Activated CD8-positive, alpha-beta memory T cell treated with anti-CD3 and anti-CD28 coated beads for 48 hours (primary cell): ENCODE data around the gene CIAPIN1.

Experiments
- DNase-seq, 3 experiments: peaks; one replicate each; pipeline ENCODE4 v3.0.0-alpha.2; 2020; ENCODE audit warnings: low read depth in 2 of 3, low spot score in 2 of 3

The CIAPIN1 gene

DNA sequence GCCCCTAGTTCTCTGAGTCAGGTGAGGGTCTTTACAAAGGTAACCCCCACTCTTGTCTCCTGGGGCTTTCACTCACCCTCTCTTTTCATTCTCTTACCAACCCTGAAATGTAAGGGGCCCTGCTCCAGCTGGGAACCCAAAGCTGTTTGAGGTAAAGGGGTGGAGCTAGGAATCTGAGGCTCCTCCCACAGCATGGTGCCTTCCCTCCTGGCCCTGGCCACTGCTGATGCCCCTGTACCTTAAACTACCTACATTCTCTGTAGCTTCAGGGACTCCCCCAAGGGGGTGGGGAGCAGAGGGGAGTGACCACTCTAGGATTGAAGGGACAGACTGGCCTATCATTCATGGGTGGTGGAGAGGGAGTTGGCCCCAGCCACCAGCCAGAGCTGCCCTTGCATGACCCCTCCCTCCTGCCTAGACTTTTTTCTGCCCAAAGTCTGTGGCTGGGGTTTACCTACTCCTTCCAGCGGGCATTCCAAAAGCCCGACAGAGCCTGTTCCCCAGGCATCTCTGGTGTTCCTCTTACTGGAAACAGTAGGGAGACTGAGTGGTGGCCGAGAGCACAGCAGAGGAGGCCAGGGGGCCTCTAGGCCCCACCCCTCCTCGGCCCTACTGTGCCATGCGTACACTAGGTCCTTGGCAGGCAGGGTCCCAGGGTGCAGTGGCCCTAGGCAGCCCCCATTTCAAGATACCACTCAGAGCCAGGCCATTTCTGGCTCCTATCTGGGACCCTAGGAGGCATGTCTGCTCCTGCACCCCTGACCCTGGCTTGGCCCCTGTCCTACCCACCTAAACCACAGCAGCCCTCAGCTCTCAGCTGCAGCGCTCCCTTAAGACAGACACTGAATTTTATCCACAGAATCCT is 29.6 kb upstream of the CIAPIN1 start:
- no peak for DNase-seq

DNA sequence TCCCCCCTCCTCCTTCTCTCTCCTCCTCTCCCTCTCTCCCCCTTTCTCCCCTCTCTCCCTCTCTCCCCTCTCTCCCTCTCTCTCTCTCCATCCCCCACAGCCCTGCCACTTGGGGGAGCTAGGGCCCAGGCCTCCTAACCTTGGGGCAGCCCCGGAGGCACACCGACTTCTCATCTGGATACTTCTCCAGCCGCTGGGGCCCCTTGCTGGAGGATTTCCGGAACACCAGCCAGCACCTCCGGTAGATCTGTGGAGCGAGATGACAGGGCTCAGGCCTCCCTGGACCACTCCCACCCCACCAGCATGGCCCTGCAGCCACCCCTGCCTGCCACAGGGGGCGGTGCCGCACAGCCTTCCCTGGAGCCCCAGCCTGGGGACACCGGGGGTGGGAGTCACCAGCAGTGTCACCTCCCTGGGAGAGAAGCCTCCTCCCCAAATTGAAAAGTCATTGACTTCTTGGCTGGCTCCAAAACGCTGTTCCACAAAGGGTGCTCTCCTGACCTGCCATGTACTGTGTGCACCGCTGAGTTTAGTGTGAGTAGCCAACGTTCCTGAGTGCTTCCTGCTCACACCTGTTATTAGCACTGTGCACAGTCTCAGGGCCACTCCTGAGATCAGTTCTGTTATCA is 28.6 kb upstream of the CIAPIN1 start:
- DNase-seq: peak; percentile 59 to 72 (median 67)

DNA sequence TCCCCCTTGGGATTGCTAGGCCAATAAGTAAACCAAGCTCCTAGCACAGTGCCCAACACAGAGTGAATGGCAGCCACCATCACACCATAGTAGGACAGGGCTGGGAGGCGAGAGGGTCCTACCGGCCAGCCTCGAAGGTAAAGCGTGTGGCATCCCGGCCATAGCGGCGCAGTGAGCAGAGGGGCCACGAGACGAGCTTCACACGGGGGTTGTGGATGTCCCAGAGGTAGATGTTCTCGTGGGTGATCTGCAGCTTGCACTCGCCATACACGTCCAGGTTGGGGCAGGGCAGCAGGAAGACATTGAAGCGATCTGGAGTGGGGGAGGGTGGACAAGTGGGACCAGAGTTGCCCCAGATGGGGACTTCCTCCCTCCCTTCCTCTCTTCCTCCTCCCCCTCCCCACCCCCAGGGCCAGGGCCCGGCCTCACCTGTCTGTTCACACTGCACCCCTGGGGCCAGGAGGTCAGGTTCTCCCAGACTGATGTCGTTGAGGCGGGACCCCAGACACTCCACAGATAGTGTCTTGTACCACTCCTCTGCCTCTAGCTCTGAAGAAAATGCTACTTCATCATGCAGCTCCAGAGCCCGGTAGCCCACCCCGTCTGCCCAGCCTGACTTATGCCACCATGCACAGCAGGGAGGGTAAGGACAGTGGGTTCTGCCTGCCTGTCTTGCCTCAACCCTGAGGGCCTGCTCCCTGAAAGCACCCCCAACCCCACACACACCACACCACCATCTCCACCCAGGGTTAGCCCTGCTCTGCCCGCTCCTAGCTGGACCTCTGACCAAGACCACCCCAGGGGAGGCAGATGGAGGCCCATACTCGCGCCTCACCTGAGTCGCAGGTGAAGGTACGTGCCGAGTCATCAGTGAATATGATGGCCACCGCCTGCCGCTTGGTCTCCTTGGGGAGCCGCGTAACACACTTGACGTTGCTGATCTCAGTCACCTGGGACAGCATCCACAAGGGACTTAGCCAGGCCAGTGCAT is 27.8 kb upstream of the CIAPIN1 start:
- no peak for DNase-seq

- DNase-seq: no peak
Observed at GRCh38 chr16:57473906-57474305, 26.7 kb upstream of the CIAPIN1 start.

GRCh38 chr16:57473176-57473840 is 26.1 kb upstream of the CIAPIN1 start:
- no peak for DNase-seq

- no peak for DNase-seq
Observed at GRCh38 chr16:57472665-57473060, 25.5 kb upstream of the CIAPIN1 start.

- DNase-seq: no peak
Observed at GRCh38 chr16:57471852-57472664, 24.9 kb upstream of the CIAPIN1 start.

DNA sequence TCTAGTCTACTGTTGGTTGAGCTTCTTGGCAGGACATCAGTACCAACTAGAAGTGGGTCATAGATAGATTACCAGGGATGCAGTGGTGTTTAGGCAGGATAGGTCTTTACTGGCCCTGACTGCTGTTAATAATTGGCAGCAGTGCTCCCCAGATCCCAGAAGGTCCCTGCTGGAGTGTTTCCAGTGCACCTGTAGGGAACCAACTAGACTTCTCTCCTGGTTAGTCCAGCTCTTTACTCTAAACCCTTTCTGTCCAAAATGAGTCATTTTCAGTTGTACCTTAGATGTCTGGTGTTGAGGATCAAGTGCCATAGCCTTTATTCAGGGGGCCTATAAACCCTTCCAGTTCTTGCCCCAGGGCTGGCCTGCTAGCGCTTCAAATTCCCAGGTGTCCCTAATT is 24.0 kb upstream of the CIAPIN1 start:
- no peak for DNase-seq

DNA sequence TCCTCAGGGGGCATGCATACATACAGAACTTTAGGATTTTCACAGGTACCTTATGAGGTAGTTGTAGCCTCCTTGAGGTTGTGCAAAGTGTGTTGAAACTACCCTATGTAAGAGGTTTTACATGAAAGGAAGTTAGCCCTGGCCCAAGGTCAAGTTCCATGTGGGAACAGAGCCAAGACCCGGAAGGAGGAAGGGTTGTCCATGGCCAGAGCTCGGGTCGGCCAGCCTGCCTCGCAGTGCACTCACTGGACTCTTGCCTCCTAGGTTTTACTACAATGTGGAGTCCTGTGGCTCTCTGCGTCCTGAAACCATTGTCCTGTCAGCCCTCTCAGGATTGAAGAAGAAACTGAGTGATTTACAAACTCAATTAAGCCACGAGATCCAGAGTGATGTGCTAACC is 23.5 kb upstream of the CIAPIN1 start:
- DNase-seq: no peak

DNA sequence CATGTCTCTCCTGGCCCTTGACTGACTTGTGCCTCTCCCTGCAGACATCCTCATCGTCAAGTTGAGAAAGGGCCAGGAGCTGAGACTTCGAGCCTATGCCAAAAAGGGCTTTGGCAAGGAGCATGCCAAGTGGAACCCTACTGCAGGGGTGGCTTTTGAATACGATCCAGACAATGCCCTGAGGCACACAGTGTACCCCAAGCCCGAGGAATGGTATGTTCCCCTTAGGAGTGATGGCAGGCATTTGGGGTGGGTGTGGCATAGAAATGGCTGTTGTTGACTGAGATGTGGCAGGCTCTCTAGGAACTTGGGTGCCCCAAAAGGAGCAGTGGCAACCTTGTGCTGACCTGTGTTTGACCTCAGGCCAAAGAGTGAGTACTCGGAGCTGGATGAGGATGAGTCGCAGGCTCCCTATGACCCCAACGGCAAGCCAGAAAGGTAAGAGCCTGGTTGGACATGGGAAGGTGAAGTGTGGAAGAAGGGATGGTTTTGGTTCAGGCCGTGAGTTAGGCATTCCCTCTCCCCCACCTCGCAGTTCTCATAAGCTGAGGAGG is 22.8 kb upstream of the CIAPIN1 start:
- DNase-seq: no peak

- no peak for DNase-seq
Observed at GRCh38 chr16:57469046-57469445, 21.9 kb upstream of the CIAPIN1 start.

DNA sequence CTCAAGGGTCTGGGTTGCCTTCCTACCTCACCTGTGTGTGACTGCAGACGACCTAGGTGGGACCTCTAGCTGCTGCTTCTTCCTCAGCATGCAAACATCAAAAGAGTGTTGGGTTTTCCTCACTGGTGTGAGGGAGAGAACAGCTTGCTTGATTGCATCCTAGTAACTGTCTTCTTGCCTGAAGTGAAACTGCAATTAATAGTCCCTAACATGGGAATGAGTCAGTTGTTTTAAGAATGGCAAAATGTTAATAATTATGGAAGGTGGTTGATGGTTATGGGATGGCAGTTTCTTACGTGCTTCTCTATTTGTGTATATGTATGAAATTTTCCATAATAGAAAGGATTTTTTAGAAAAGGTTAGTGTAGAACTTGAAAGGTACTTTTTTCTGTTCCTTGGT is 21.2 kb upstream of the CIAPIN1 start:
- no peak for DNase-seq

GRCh38 chr16:57464523-57464922 is 17.3 kb upstream of the CIAPIN1 start:
- DNase-seq: no peak

GRCh38 chr16:57462978-57463362 is 15.8 kb upstream of the CIAPIN1 start:
- DNase-seq: no peak

DNA sequence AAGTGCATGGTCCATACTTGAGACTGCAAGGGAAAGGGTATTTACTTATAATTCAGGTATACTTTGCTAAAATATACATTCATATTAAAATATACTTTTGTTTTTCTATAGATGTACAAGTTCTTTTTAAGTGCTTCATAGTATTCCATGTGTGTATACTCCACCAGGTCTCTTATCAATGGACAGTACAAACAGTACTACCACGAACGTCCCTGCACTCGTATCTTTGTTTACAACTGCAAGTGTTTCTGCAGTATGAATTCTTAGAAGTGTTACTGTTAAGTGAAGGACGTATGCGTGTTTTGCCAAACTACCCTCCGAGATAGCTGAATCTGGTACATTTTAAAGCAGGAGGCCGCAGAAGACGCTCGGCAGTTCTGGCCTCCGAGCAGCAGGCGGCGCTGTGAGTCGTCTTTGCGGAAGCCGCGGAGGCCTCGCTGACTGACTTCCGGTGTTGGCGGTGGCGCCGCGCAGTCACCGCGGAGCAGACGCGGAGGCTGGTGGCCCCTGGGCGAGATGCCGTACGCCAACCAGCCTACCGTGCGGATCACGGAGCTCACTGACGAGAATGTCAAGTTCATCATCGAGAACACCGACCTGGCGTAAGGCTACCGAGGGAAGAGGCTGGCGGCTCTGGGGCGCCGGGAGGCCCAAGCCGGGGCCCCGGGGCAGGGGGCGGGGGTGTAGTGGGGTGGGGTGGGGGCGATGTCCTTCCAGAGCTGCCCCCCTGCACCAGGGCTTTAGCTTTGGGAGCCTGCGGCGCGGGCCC is 15.2 kb upstream of the CIAPIN1 start, which contains the start of gene POLR2C:
TSS of gene POLR2C (plus strand) at position 471 of the 769 bp plus-strand sequence. CDS start at position 517, 46 bp downstream.
- peak; percentile 83 to 98 (median 89) for DNase-seq

DNA sequence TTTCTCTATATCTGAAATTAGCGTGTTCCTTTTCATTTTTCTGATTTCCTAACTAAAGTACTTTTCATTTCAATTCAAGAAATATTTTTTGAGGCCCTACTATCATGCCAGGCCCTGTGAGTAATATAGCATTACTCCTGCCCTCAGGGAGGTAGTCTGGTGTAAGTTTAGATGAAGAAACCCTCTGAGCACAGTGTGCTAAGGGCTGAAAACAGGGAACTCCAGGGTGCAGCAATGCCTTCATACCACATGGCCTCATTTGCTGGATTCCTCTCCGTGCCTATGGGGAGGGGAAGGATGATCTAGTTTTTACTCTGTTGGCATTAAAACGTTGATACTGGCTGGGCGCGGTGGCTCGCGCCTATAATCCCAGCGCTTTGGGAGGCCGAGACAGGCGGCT is 4.8 kb upstream of the CIAPIN1 start:
- DNase-seq: no peak

GRCh38 chr16:57446531-57447185 is 527 bp downstream of the CIAPIN1 start:
- peak in 1 of 3 experiments; percentile 13 for DNase-seq

GRCh38 chr16:57445510-57445909 is 1.7 kb downstream of the CIAPIN1 start:
- no peak for DNase-seq
